ENCODE measurements around the gene BSCL2. TPM values are rescaled to one million over a fixed set of nuclear protein-coding genes. Genes with fewer than 3 reads are reported as not detected.

Gene BSCL2
- total RNA-seq, 1 experiment from 2014 or later = 97.2 TPM

GRCh38 chr11:62712276-62712812 lies 5.1 kb upstream of the BSCL2 start:
- POLR2A ChIA-PET = no interaction called here
- H3K27me3 Mint-ChIP-seq (ENCODE audit: low read depth) = no peaks in the 10 kb centered on the region
- no peaks in the 10 kb centered on the region for H3K9me3 Mint-ChIP-seq
- no peak overlapping the region for H3K4me3 Mint-ChIP-seq
- H3K4me1 Mint-ChIP-seq = peaks cover 48% of the 10 kb centered on the region
- DNase-seq (ENCODE audit: low spot score) (no peak), ATAC-seq (no peak)
- peaks cover 60% of the 10 kb centered on the region for H3K36me3 Mint-ChIP-seq
- CTCF ChIA-PET = no interaction called here
- TF ChIP-seq ARID4B (CRISPR knock-in tag; IDR thresholded peaks at IDR 0.05; ENCODE audit: borderline replicate concordance) (no peak), CREB1 (CRISPR knock-in tag; IDR thresholded peaks at IDR 0.05) (no peak), PRRX2 (CRISPR knock-in tag; IDR thresholded peaks at IDR 0.05) (no peak), PREB (CRISPR knock-in tag; IDR thresholded peaks at IDR 0.05; ENCODE audit: borderline replicate concordance) (no peak), NFATC4 (CRISPR knock-in tag; IDR thresholded peaks at IDR 0.05) (no peak), ZNF138 (CRISPR knock-in tag; conservative IDR thresholded peaks at IDR 0.05) (no peak)
- H3K27ac Mint-ChIP-seq = peak overlapping the region; percentile 23; the same call in 1 of the 2 replicates

- Mint-ChIP-seq H3K27ac (peak overlapping the region; percentile 100), H3K36me3 (peaks cover 38% of the 10 kb centered on the region), H3K9me3 (no peaks in the 10 kb centered on the region), H3K27me3 (ENCODE audit: low read depth) (no peaks in the 10 kb centered on the region; the same call in 1 of the 2 replicates), H3K4me3 (peak overlapping the region; percentile 92), H3K4me1 (peaks cover 49% of the 10 kb centered on the region)
- ChIA-PET POLR2A (interaction anchor here (0.6 to 6.0 kb wide), 10 partner anchors 17 to 322 kb away, joined by 3 to 35 read pairs (median 8); partner anchors contain the start of genes C11orf98, CSKMT, EEF1G and HNRNPUL2), CTCF (interaction anchor here (0.5 to 4.0 kb wide), 11 partner anchors 13 to 285 kb away, joined by 3 to 24 read pairs (median 4); partner anchors contain the start of genes C11orf98, CSKMT, HNRNPUL2 and STX5)
- no peak for DNase-seq (ENCODE audit: low spot score)
- no peak for ATAC-seq
- no peak for TF ChIP-seq ZNF138 (CRISPR knock-in tag; conservative IDR thresholded peaks at IDR 0.05)
- TF ChIP-seq RELA (CRISPR knock-in tag; IDR thresholded peaks at IDR 0.05; ENCODE audit: borderline replicate concordance) = no peak
- TF ChIP-seq ARID4B (CRISPR knock-in tag; IDR thresholded peaks at IDR 0.05; ENCODE audit: borderline replicate concordance) = no peak
- peak; percentile 10; the same call in 1 of the 2 replicates for TF ChIP-seq MAX (CRISPR knock-in tag; IDR thresholded peaks at IDR 0.05)
- TF ChIP-seq EMX1 (CRISPR knock-in tag; IDR thresholded peaks at IDR 0.05) = no peak
- no peak for TF ChIP-seq NFATC4 (CRISPR knock-in tag; IDR thresholded peaks at IDR 0.05)
- TF ChIP-seq HMGXB4 (CRISPR knock-in tag; IDR thresholded peaks at IDR 0.05) = 0 out of 2 replicates have a peak, but pooled peaks have one; percentile 26
- TF ChIP-seq PRDM15 (CRISPR knock-in tag; IDR thresholded peaks at IDR 0.05) = peak; percentile 65
- TF ChIP-seq E2F5 (CRISPR knock-in tag; IDR thresholded peaks at IDR 0.05) = no peak
- TF ChIP-seq ZNF396 (CRISPR knock-in tag; IDR thresholded peaks at IDR 0.05; ENCODE audit: borderline replicate concordance) = no peak
- TF ChIP-seq ZNF317 (CRISPR knock-in tag; IDR thresholded peaks at IDR 0.05; ENCODE audit: borderline replicate concordance, low read depth) = no peak
Observed at GRCh38 chr11:62710001-62710345, 2.7 kb upstream of the BSCL2 start.
